Measurements from ENCODE around the gene PRIM2.
"Not testable (repeated sequence)": the region's sequence is repeated elsewhere in the genome, so short reads cannot be mapped to it uniquely, and the experiment has no call there.

GRCh38 chr6:57660940-57661339 is 343.5 kb downstream of the PRIM2 start:
- not testable (repeated sequence) for TF ChIP-seq TAF1, POLR2A, POLR2AphosphoS5, SPI1 (IDR thresholded peaks at IDR 0.05; ENCODE audit: low read depth, low read length)
